T-helper 9 cell (primary cell): ENCODE data around the gene PTCD1.
"Not testable (repeated sequence)": the region's sequence is repeated elsewhere in the genome, so short reads cannot be mapped to it uniquely, and the experiment has no call there.

ENCODE experiments used
- DNase-seq: peaks from one replicate; pipeline ENCODE4 v3.0.0-alpha.2; 2020

The PTCD1 gene

GRCh38 chr7:99449326-99449725 is 10.7 kb upstream of the PTCD1 start:
- DNase-seq: no peak

GRCh38 chr7:99448855-99449254 is 10.3 kb upstream of the PTCD1 start:
- no peak for DNase-seq

- DNase-seq: no peak
Measured at GRCh38 chr7:99447943-99448342, 9.3 kb upstream of the PTCD1 start.

- no peak for DNase-seq
Measured at GRCh38 chr7:99446096-99446495, 7.5 kb upstream of the PTCD1 start.

GRCh38 chr7:99440195-99440594 is 1.6 kb upstream of the PTCD1 start:
- no peak for DNase-seq

- DNase-seq: no peak
Measured at GRCh38 chr7:99437946-99438572, 539 bp downstream of the PTCD1 start.

- DNase-seq: no peak
Measured at GRCh38 chr7:99433158-99433557, 5.4 kb downstream of the PTCD1 start.

- DNase-seq: not testable (repeated sequence)
Measured at GRCh38 chr7:99431756-99432540, 6.7 kb downstream of the PTCD1 start.

- no peak for DNase-seq
Measured at GRCh38 chr7:99429756-99430155, 8.8 kb downstream of the PTCD1 start.

GRCh38 chr7:99428972-99429566 is 9.5 kb downstream of the PTCD1 start:
- no peak for DNase-seq

- no peak for DNase-seq
Measured at GRCh38 chr7:99424932-99425730, 13.5 kb downstream of the PTCD1 start.

GRCh38 chr7:99422625-99423024 is 16.0 kb downstream of the PTCD1 start:
- DNase-seq: no peak

GRCh38 chr7:99422186-99422585 is 16.4 kb downstream of the PTCD1 start:
- DNase-seq: no peak

- DNase-seq: no peak
Measured at GRCh38 chr7:99420986-99421385, 17.6 kb downstream of the PTCD1 start.

- DNase-seq: no peak
Measured at GRCh38 chr7:99420213-99420612, 18.4 kb downstream of the PTCD1 start.

GRCh38 chr7:99419323-99420021 is 19.1 kb downstream of the PTCD1 start:
- DNase-seq: no peak

GRCh38 chr7:99418260-99418659 is 20.3 kb downstream of the PTCD1 start:
- no peak for DNase-seq

GRCh38 chr7:99415513-99416127 is 23.0 kb downstream of the PTCD1 start:
- not testable (repeated sequence) for DNase-seq

- DNase-seq: no peak
Measured at GRCh38 chr7:99410635-99411034, 28.0 kb downstream of the PTCD1 start.

- DNase-seq: no peak
Measured at GRCh38 chr7:99409806-99410205, 28.8 kb downstream of the PTCD1 start.

- DNase-seq: no peak
Measured at GRCh38 chr7:99409192-99409572, 29.4 kb downstream of the PTCD1 start.
